HepG2 (cell line): ENCODE data around the gene PRICKLE2.

Source experiments
- BRCA1 ChIP-seq: sonication (generic); formaldehyde crosslinking; IDR thresholded peaks from 2 replicates; pipeline ENCODE4 v1.4.0; 2020; ENCODE audit warnings: missing genetic modification reagents
- DR1 ChIP-seq: sonication (generic); formaldehyde crosslinking; IDR thresholded peaks from 2 replicates; pipeline ENCODE4 v1.8.0; 2021; ENCODE audit warnings: mild to moderate bottlenecking, missing genetic modification reagents, inconsistent platforms
- GLI4 ChIP-seq: sonication (generic); formaldehyde crosslinking; IDR thresholded peaks from 2 replicates; pipeline ENCODE4 v1.5.1; 2020; ENCODE audit warnings: missing genetic modification reagents, mild to moderate bottlenecking, moderate library complexity, borderline replicate concordance
- MZF1 ChIP-seq: sonication (generic); formaldehyde crosslinking; IDR thresholded peaks from 2 replicates; pipeline ENCODE4 v1.8.1; 2023; ENCODE audit warnings: mild to moderate bottlenecking, missing genetic modification reagents, borderline replicate concordance
- POLR2AphosphoS2 ChIP-seq: IDR thresholded peaks from 2 replicates; pipeline ENCODE4 v1.6.1; 2011; ENCODE audit warnings: low read depth, low read length, improper control_type of control experiment
- RELA ChIP-seq: sonication (generic); formaldehyde crosslinking; IDR thresholded peaks from 2 replicates; pipeline ENCODE4 v1.4.0; 2020; ENCODE audit warnings: missing genetic modification reagents
- SP2 ChIP-seq: sonication (generic); formaldehyde crosslinking; IDR thresholded peaks from 2 replicates; pipeline ENCODE4 v1.5.1; 2020; ENCODE audit warnings: mild to moderate bottlenecking, missing genetic modification reagents
- TAF15 ChIP-seq: fragments of 200-400 bp; formaldehyde crosslinking; IDR thresholded peaks from one replicate; pipeline ENCODE4 v1.6.1; 2018; ENCODE audit warnings: mild to moderate bottlenecking, low read depth, low read length; ENCODE audit not compliant: poor library complexity, severe bottlenecking
- THAP7 ChIP-seq: sonication (generic); formaldehyde crosslinking; IDR thresholded peaks from 2 replicates; pipeline ENCODE4 v1.8.1; 2023; ENCODE audit warnings: mild to moderate bottlenecking, missing genetic modification reagents
- THYN1 ChIP-seq: sonication (generic); formaldehyde crosslinking; IDR thresholded peaks from 2 replicates; pipeline ENCODE4 v1.8.1; 2023; ENCODE audit warnings: low read depth, mild to moderate bottlenecking, moderate library complexity, missing genetic modification reagents, borderline replicate concordance
- ZFP1 ChIP-seq: IDR thresholded peaks from 2 replicates; pipeline ENCODE4 v1.6.1; 2016
- ZNF121 ChIP-seq: sonication (generic); formaldehyde crosslinking; IDR thresholded peaks from 2 replicates; pipeline ENCODE4 v1.5.0; 2020; ENCODE audit warnings: mild to moderate bottlenecking, missing genetic modification reagents
- ZSCAN20 ChIP-seq: sonication (generic); formaldehyde crosslinking; IDR thresholded peaks from 2 replicates; pipeline ENCODE4 v1.4.0; 2020; ENCODE audit warnings: missing genetic modification reagents, mild to moderate bottlenecking, borderline replicate concordance

DNA sequence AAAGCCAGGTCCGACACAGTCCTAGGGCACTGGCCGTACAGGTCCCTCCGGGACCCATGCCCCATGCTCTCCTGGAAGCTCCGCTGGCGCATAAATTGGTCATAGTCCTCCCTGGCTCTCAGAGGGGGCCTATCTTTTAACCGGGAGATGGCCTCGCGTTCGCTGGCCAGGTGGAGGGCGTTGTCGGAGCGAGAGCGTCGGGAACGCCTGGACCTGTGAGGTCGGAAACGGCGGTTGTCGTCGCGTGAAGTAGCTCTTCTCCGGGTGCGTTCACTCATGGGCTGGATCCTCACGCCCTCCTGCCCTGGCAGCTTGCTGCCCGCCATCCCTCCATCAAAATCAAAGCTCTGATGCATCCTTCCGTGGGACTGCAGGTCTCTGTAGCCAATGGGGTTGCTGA is 126.0 kb downstream of the PRICKLE2 start:
- TF ChIP-seq TAF15 (no peak), DR1 (no peak), ZNF121 (CRISPR knock-in tag) (no peak), POLR2AphosphoS2 (no peak), GLI4 (no peak), MZF1 (CRISPR knock-in tag) (no peak), ZSCAN20 (no peak), RELA (CRISPR knock-in tag) (no peak), BRCA1 (no peak), SP2 (CRISPR knock-in tag) (no peak), ZFP1 (no peak), THYN1 (CRISPR knock-in tag) (no peak), THAP7 (no peak)
